SU-DHL-6 (cell line): ENCODE data around the gene CAV1.

Experiments
- H2AFZ ChIP-seq: fragments of 200-600 bp; sonication (generic); 2 replicates; pipeline ENCODE4 v1.6.1; 2014; ENCODE audit warnings: low read depth, mild to moderate bottlenecking, moderate library complexity, mixed read lengths, antibody characterized with exemption, low read length; ENCODE audit not compliant: severe bottlenecking
- H3F3A ChIP-seq: fragments of 200-600 bp; shearing (Covaris generic); 2 replicates; pipeline ENCODE4 v1.6.0; 2016; ENCODE audit warnings: antibody characterized with exemption, mild to moderate bottlenecking; ENCODE audit not compliant: insufficient read depth
- H3K27ac ChIP-seq: fragments of 200-600 bp; sonication (generic); 2 replicates; pipeline ENCODE4 v1.5.1; 2016; ENCODE audit warnings: low read depth, mild to moderate bottlenecking, low read length, moderate library complexity, mixed read lengths
- H3K27me3 ChIP-seq: fragments of 200-600 bp; sonication (generic), shearing (Covaris generic); 2 replicates; pipeline ENCODE4 v1.6.0; 2014; ENCODE audit warnings: mild to moderate bottlenecking, low read length
- H3K36me3 ChIP-seq: fragments of 200-600 bp; sonication (generic); 2 replicates; pipeline ENCODE4 v1.6.1; 2014; ENCODE audit warnings: mild to moderate bottlenecking, low read length, mixed read lengths
- H3K4me2 ChIP-seq: fragments of 300-600, 200-600 bp; shearing (Covaris generic), sonication (generic); 2 replicates; pipeline ENCODE4 v1.6.0; 2014; ENCODE audit warnings: low read length, low read depth, mild to moderate bottlenecking; ENCODE audit not compliant: poor library complexity, severe bottlenecking
- H3K4me3 ChIP-seq: fragments of 200-600 bp; sonication (generic); 2 replicates; pipeline ENCODE4 v1.5.1; 2014; ENCODE audit warnings: antibody characterized with exemption, low read length, mild to moderate bottlenecking, mixed read lengths; ENCODE audit not compliant: insufficient read depth, poor library complexity, severe bottlenecking
- H3K79me2 ChIP-seq: fragments of 200-600 bp; sonication (generic); 2 replicates; pipeline ENCODE4 v1.6.1; 2014; ENCODE audit warnings: mild to moderate bottlenecking, low read length, moderate library complexity; ENCODE audit not compliant: insufficient read depth
- H3K9ac ChIP-seq: fragments of 200-600 bp; sonication (generic); 2 replicates; pipeline ENCODE4 v1.7.0; 2014; ENCODE audit warnings: mild to moderate bottlenecking, low read length
- H3K9me2 ChIP-seq: fragments of 200-600 bp; sonication (generic); replicated peaks from 2 replicates; pipeline ENCODE4 v1.6.1; 2014; ENCODE audit warnings: low read length; ENCODE audit not compliant: insufficient read depth
- H3K9me3 ChIP-seq: fragments of 200-600 bp; sonication (generic); 2 replicates; pipeline ENCODE4 v1.6.1; 2014; ENCODE audit warnings: low read length, mixed read lengths; ENCODE audit not compliant: insufficient read depth
- H4K20me1 ChIP-seq: fragments of 200-600 bp; sonication (generic); 2 replicates; pipeline ENCODE4 v1.6.1; 2014; ENCODE audit warnings: low read depth, mild to moderate bottlenecking, antibody characterized with exemption, low read length, moderate library complexity, mixed read lengths
- CTCF ChIP-seq: fragments of 200-600 bp; sonication (generic); IDR thresholded peaks from one replicate; pipeline ENCODE4 v1.5.1; 2017; ENCODE audit warnings: antibody characterized with exemption, mild to moderate bottlenecking, low read length, moderate library complexity; ENCODE audit not compliant: insufficient read depth, poor library complexity, severe bottlenecking
- EZH2phosphoT487 ChIP-seq: fragments of 200-600 bp; sonication (generic), shearing (Covaris generic); conservative IDR thresholded peaks from 2 replicates; pipeline ENCODE4 v1.6.1; 2018; ENCODE audit warnings: mild to moderate bottlenecking, antibody characterized with exemption, low read length, moderate library complexity, mixed read lengths

Gene CAV1

GRCh38 chr7:116491887-116492653 lies 32.8 kb upstream of the CAV1 start:
- H3K9ac ChIP-seq, result no peak overlapping the region
- H2AFZ ChIP-seq, result no peak overlapping the region
- H3K79me2 ChIP-seq, result no peaks in the 10 kb centered on the region
- no peaks in the 10 kb centered on the region for H3K9me2 ChIP-seq
- no peak overlapping the region for H3K27ac ChIP-seq
- H3K4me2 ChIP-seq, result no peak overlapping the region
- no peak overlapping the region for H3K4me3 ChIP-seq
- TF ChIP-seq EZH2phosphoT487, result no peak
- no peaks in the 10 kb centered on the region for H4K20me1 ChIP-seq
- no peaks in the 10 kb centered on the region for H3K36me3 ChIP-seq
- no peaks in the 10 kb centered on the region; the same call in 1 of the 2 replicates for H3K27me3 ChIP-seq
- no peaks in the 10 kb centered on the region for H3F3A ChIP-seq
- no peaks in the 10 kb centered on the region for H3K9me3 ChIP-seq

- Histone ChIP-seq H3K9me3 (no peaks in the 10 kb centered on the region), H3K4me3 (no peak overlapping the region), H3K36me3 (no peaks in the 10 kb centered on the region), H2AFZ (no peak overlapping the region), H3F3A (no peaks in the 10 kb centered on the region), H3K27me3 (no peaks in the 10 kb centered on the region; the same call in 1 of the 2 replicates), H3K4me2 (no peak overlapping the region), H3K9me2 (no peaks in the 10 kb centered on the region), H3K9ac (no peak overlapping the region), H4K20me1 (no peaks in the 10 kb centered on the region), H3K27ac (no peak overlapping the region), H3K79me2 (no peaks in the 10 kb centered on the region)
- TF ChIP-seq EZH2phosphoT487 (no peak), CTCF (no peak)
Measured at GRCh38 chr7:116492654-116493109, 32.2 kb upstream of the CAV1 start.

- no peak overlapping the region for H3K9ac ChIP-seq
- no peak overlapping the region for H2AFZ ChIP-seq
- no peak for TF ChIP-seq CTCF
- TF ChIP-seq EZH2phosphoT487, result no peak
- no peak overlapping the region for H3K27ac ChIP-seq
- H3K9me3 ChIP-seq, result no peaks in the 10 kb centered on the region
- H4K20me1 ChIP-seq, result no peaks in the 10 kb centered on the region
- no peaks in the 10 kb centered on the region; the same call in 1 of the 2 replicates for H3K27me3 ChIP-seq
- no peak overlapping the region for H3K4me2 ChIP-seq
- no peaks in the 10 kb centered on the region for H3K36me3 ChIP-seq
- no peak overlapping the region for H3K4me3 ChIP-seq
- H3F3A ChIP-seq, result no peaks in the 10 kb centered on the region
- no peaks in the 10 kb centered on the region for H3K79me2 ChIP-seq
- no peaks in the 10 kb centered on the region for H3K9me2 ChIP-seq
Measured at GRCh38 chr7:116493449-116493848, 31.4 kb upstream of the CAV1 start.

- Histone ChIP-seq H3K9ac (no peak overlapping the region), H3K4me3 (no peak overlapping the region), H2AFZ (no peak overlapping the region), H3K9me2 (no peaks in the 10 kb centered on the region), H3K36me3 (no peaks in the 10 kb centered on the region), H3F3A (no peaks in the 10 kb centered on the region), H3K27me3 (no peaks in the 10 kb centered on the region; the same call in 1 of the 2 replicates), H3K27ac (no peak overlapping the region), H3K4me2 (no peak overlapping the region), H4K20me1 (no peaks in the 10 kb centered on the region), H3K79me2 (no peaks in the 10 kb centered on the region), H3K9me3 (no peaks in the 10 kb centered on the region)
- TF ChIP-seq CTCF, result no peak
Measured at GRCh38 chr7:116494472-116494871, 30.4 kb upstream of the CAV1 start.
